Muscle of leg (tissue), 11 donors: ENCODE results near the gene CUBN. TPM values are rescaled to one million over a fixed set of nuclear protein-coding genes. Genes with fewer than 3 reads are reported as not detected.

Experiments used
- DNase-seq: peaks from one replicate; pipeline ENCODE4 v3.0.0; 2013
- H3K27ac ChIP-seq: one replicate; pipeline ENCODE4 v1.5.1; 2013; ENCODE audit warnings: mild to moderate bottlenecking, low read length, control low read depth
- H3K27me3 ChIP-seq: one replicate; pipeline ENCODE4 v1.6.1; 2013; ENCODE audit warnings: low read length; ENCODE audit not compliant: control insufficient read depth, insufficient read depth
- H3K36me3 ChIP-seq: one replicate; pipeline ENCODE4 v1.6.1; 2013; ENCODE audit warnings: low read length; ENCODE audit not compliant: control insufficient read depth, insufficient read depth
- H3K4me1 ChIP-seq: one replicate; pipeline ENCODE4 v1.6.1; 2013; ENCODE audit warnings: low read length; ENCODE audit not compliant: control insufficient read depth, insufficient read depth
- H3K4me3 ChIP-seq: one replicate; pipeline ENCODE4 v1.5.1; 2013; ENCODE audit warnings: low read length, control low read depth
- H3K9me3 ChIP-seq: replicated peaks from 2 replicates; pipeline ENCODE4 v1.6.1; 2013; ENCODE audit warnings: low read depth, low read length; ENCODE audit not compliant: control insufficient read depth
- WGBS: methylation state at CpG from one replicate; pipeline ENCODE4 v1.1.5; 2013; ENCODE audit warnings: missing lambda C conversion rate; ENCODE audit not compliant: insufficient coverage; 5-methylcytosine and 5-hydroxymethylcytosine counted together
- polyA plus RNA-seq, 8 donors: library from polyadenylated mRNA; unstranded; fragments of 120-200 nt; gene quantifications; one replicate each; pipeline versions ENCODE4 v1.2.1 to v1.2.3, GENCODE V29; 2013; ENCODE audit warnings: inconsistent platforms in 1 of 8, low replicate concordance in 1 of 8; ENCODE audit not compliant: insufficient read length in 8 of 8, insufficient read depth in 1 of 8
- total RNA-seq: library from RNA; stranded (reverse); fragments of 120-200 nt; gene quantifications from one replicate; pipeline ENCODE4 v1.2.4, GENCODE V29; 2013

CUBN gene
- total and polyA plus RNA-seq, 9 donors: 1.4 to 5.0 (median 2.0) TPM

DNA sequence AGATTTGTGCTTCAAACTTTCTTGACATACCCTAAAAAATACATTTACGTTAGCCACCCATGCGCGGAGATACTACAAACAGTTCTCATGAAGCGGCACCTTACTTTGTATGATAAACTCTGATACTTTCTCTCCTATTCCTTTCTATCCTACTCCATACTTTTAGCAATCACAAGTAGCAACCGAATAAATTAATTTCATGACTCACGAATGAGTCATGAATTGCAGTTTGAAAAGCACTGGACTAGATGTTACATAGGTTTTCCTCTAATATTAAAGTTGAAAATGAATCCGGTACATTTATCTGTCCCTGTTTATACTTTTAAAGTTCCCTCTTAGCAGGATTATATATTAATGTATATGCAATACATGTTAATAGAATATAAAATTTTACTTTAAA, 67.6 kb downstream of the CUBN start:
- 96% methylated on average over 4 of the region's 7 CpGs for WGBS
- no peaks in the 10 kb centered on the region for H3K36me3 ChIP-seq
- peaks cover 12% of the 10 kb centered on the region for H3K4me1 ChIP-seq
- no peaks in the 10 kb centered on the region for H3K27me3 ChIP-seq
- H3K9me3 ChIP-seq: no peaks in the 10 kb centered on the region
- H3K4me3 ChIP-seq: no peak overlapping the region
- H3K27ac ChIP-seq: peak overlapping the region; percentile 90
- peak; percentile 60 for DNase-seq

- no CpG with 5 or more reads among the region's 2 CpGs for WGBS
- no peaks in the 10 kb centered on the region for H3K27me3 ChIP-seq
- H3K27ac ChIP-seq: peak overlapping the region; percentile 90
Measured at GRCh38 chr10:17061418-17061817, 68.2 kb downstream of the CUBN start.

DNA sequence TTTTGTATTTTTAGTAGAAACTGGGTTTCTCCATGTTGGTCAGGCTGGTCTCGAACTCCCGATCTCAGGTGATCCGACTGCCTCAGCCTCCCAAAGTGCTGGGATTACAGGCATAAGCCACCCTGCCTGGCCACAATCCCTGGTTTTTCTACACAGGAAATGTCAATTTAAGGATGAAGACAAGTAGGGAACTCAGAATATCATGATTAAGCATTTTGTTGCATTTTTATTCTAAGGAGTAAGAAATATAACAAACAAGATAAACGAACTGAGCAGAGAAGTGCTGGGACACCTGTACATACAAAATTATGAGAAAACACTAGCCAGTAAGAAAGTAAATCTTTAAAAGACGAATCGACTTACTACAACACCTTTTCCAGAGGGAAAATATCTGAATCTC, 69.3 kb downstream of the CUBN start:
- no peaks in the 10 kb centered on the region for H3K36me3 ChIP-seq
- no peak overlapping the region for H3K4me3 ChIP-seq
- no peaks in the 10 kb centered on the region for H3K27me3 ChIP-seq
- peaks cover 12% of the 10 kb centered on the region for H3K4me1 ChIP-seq
- no peaks in the 10 kb centered on the region for H3K9me3 ChIP-seq
- no peak for DNase-seq
- no peak overlapping the region for H3K27ac ChIP-seq
- WGBS: no CpG with 5 or more reads among the region's 6 CpGs

More at GRCh38 chr10:17061418-17061817, 68.2 kb downstream of the CUBN start:
- Histone ChIP-seq H3K4me3 (no peak overlapping the region), H3K36me3 (no peaks in the 10 kb centered on the region), H3K4me1 (peaks cover 12% of the 10 kb centered on the region), H3K9me3 (no peaks in the 10 kb centered on the region)
- no peak for DNase-seq

- DNase-seq: peak; percentile 85
- H3K27me3 ChIP-seq: no peaks in the 10 kb centered on the region
- H3K27ac ChIP-seq: peak overlapping the region; percentile 5
- H3K36me3 ChIP-seq: no peaks in the 10 kb centered on the region
- peaks cover 9% of the 10 kb centered on the region for H3K4me1 ChIP-seq
- H3K9me3 ChIP-seq: no peaks in the 10 kb centered on the region
- H3K4me3 ChIP-seq: no peak overlapping the region
Measured at GRCh38 chr10:17059197-17059688, 70.4 kb downstream of the CUBN start.

DNA sequence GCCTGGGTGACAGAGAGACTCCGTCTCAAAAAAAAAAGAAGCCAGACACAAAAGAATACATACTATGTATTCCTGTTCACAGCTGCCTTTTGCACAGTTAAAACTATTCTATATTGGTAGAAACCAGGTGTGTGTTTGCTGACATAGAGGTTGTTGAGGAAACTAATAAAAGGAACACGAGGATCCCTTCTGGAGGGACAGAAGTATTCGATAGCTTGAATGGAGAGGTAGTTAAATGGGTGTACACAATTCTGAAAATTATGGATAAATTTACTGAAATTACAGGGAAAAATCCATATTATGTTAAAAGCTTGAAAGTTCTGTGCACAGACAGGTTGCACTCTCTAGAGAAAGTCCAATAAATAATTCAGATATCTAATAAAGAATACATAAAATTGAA, 71.5 kb downstream of the CUBN start:
- Histone ChIP-seq H3K4me1 (peaks cover 6% of the 10 kb centered on the region), H3K4me3 (no peak overlapping the region), H3K27me3 (no peaks in the 10 kb centered on the region), H3K27ac (no peak overlapping the region), H3K36me3 (no peaks in the 10 kb centered on the region), H3K9me3 (no peaks in the 10 kb centered on the region)
- no CpG with 5 or more reads among the region's 3 CpGs for WGBS
- no peak for DNase-seq

- H3K9me3 ChIP-seq: no peaks in the 10 kb centered on the region
- H3K4me3 ChIP-seq: no peak overlapping the region
- WGBS: 80% methylated on average over 2 of the region's 6 CpGs
- H3K36me3 ChIP-seq: no peaks in the 10 kb centered on the region
- no peaks in the 10 kb centered on the region for H3K4me1 ChIP-seq
- DNase-seq: no peak
- no peak overlapping the region for H3K27ac ChIP-seq
- H3K27me3 ChIP-seq: no peaks in the 10 kb centered on the region
Measured at GRCh38 chr10:17056781-17057428, 72.7 kb downstream of the CUBN start.

GRCh38 chr10:17053513-17053912, 76.1 kb downstream of the CUBN start:
- Histone ChIP-seq H3K36me3 (no peaks in the 10 kb centered on the region), H3K4me1 (no peaks in the 10 kb centered on the region), H3K4me3 (no peak overlapping the region), H3K27me3 (no peaks in the 10 kb centered on the region), H3K9me3 (no peaks in the 10 kb centered on the region), H3K27ac (no peak overlapping the region)
- WGBS: no CpG with 5 or more reads among the region's 3 CpGs
- DNase-seq: no peak

DNA sequence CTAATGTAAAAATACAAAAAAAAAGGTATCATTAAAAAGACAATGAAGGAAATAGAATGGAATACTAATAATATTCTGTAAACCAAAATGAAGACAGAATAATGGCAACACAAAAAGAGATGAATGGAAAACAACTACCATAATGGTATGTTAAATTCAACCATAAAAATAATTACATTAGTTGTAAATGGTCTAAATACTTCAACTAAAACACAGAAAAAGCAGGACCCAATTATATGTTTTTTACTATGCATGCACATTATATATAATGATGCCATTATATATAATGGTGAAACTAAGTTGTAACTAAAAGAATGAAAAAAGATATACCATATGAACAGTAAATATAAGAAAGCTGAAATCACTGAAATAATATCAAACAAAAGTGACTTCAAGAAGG, 76.5 kb downstream of the CUBN start:
- no peak overlapping the region for H3K27ac ChIP-seq
- H3K4me1 ChIP-seq: no peaks in the 10 kb centered on the region
- H3K36me3 ChIP-seq: no peaks in the 10 kb centered on the region
- H3K9me3 ChIP-seq: no peaks in the 10 kb centered on the region
- DNase-seq: no peak
- H3K27me3 ChIP-seq: no peaks in the 10 kb centered on the region
- no peak overlapping the region for H3K4me3 ChIP-seq

- no CpG with 5 or more reads among the region's 3 CpGs for WGBS
- no peak overlapping the region for H3K4me3 ChIP-seq
- DNase-seq: no peak
- no peak overlapping the region for H3K27ac ChIP-seq
- no peaks in the 10 kb centered on the region for H3K36me3 ChIP-seq
- no peaks in the 10 kb centered on the region for H3K4me1 ChIP-seq
- H3K9me3 ChIP-seq: no peaks in the 10 kb centered on the region
- H3K27me3 ChIP-seq: no peaks in the 10 kb centered on the region
Measured at GRCh38 chr10:17051851-17052250, 77.8 kb downstream of the CUBN start.

- no peaks in the 10 kb centered on the region for H3K36me3 ChIP-seq
- no peaks in the 10 kb centered on the region for H3K27me3 ChIP-seq
- no peak overlapping the region for H3K27ac ChIP-seq
- H3K9me3 ChIP-seq: no peaks in the 10 kb centered on the region
- no CpG with 5 or more reads among the region's 1 CpG for WGBS
- no peaks in the 10 kb centered on the region for H3K4me1 ChIP-seq
- no peak overlapping the region for H3K4me3 ChIP-seq
- no peak for DNase-seq
Measured at GRCh38 chr10:17049195-17049594, 80.4 kb downstream of the CUBN start.

- 80% methylated on average over 1 of the region's 3 CpGs for WGBS
Measured at GRCh38 chr10:17047908-17048307, 81.7 kb downstream of the CUBN start.

More at GRCh38 chr10:17047908-17048307, 81.7 kb downstream of the CUBN start:
- Histone ChIP-seq H3K36me3 (no peaks in the 10 kb centered on the region), H3K4me1 (no peaks in the 10 kb centered on the region), H3K4me3 (no peak overlapping the region), H3K9me3 (no peaks in the 10 kb centered on the region), H3K27ac (no peak overlapping the region), H3K27me3 (no peaks in the 10 kb centered on the region)
- DNase-seq: no peak
